Upper lobe of left lung (tissue), 6 donors: ENCODE results near the gene ZNF778. TPM values are rescaled to one million over a fixed set of nuclear protein-coding genes. Genes with fewer than 3 reads are reported as not detected.

Experiments used
- ATAC-seq, 2 donors: fragments of 200-7000 bp; cut with Tn5 transposase; one replicate each; pipeline ENCODE4 v1.9.1; 2022; ENCODE audit warnings: mild to moderate bottlenecking in 2 of 2, moderate library complexity in 2 of 2; ENCODE audit not compliant: low FRiP score in 2 of 2
- DNase-seq, 2 donors: peaks; one replicate each; pipeline ENCODE4 v3.0.0-alpha.2; 2019 to 2020
- H3K27ac ChIP-seq, 4 donors: fragments of 200-600 bp; sonication (generic); one replicate each; pipeline ENCODE4 v1.5.1; 2016 to 2019
- H3K27me3 ChIP-seq, 4 donors: fragments of 200-600 bp; sonication (generic); one replicate each; pipeline ENCODE4 v1.5.1; 2017 to 2019
- H3K36me3 ChIP-seq, 4 donors: fragments of 200-600 bp; sonication (generic); one replicate each; pipeline ENCODE4 v1.5.1; 2016 to 2019
- H3K4me1 ChIP-seq, 4 donors: fragments of 200-600 bp; sonication (generic); one replicate each; pipeline ENCODE4 v1.5.1; 2018 to 2019
- H3K4me3 ChIP-seq, 4 donors: fragments of 200-600 bp; sonication (generic); one replicate each; pipeline ENCODE4 v1.5.1; 2017 to 2019; ENCODE audit warnings: mild to moderate bottlenecking in 2 of 4, moderate library complexity in 1 of 4
- H3K9me3 ChIP-seq, 4 donors: fragments of 200-600 bp; sonication (generic); one replicate each; pipeline ENCODE4 v1.5.1; 2018 to 2019
- CTCF ChIP-seq, 6 experiments: fragments of 450-650 bp in 4 of 6; fragments of 200-600 bp in 2 of 6; sonication (generic) in 2 of 6; IDR thresholded peaks; one replicate each; pipeline ENCODE4 v1.5.1; 2016 to 2019; ENCODE audit warnings: antibody characterized with exemption in 6 of 6
- EP300 ChIP-seq, 4 donors: sonication (generic); formaldehyde crosslinking; IDR thresholded peaks; one replicate each; pipeline ENCODE4 v1.5.1; 2017; ENCODE audit warnings: antibody characterized with exemption in 4 of 4, control low read depth in 2 of 4
- POLR2A ChIP-seq, 4 donors: fragments of 450-650 bp; IDR thresholded peaks; one replicate each; pipeline ENCODE4 v1.5.1; 2016 to 2017; ENCODE audit warnings: antibody characterized with exemption in 4 of 4, mild to moderate bottlenecking in 2 of 4
- POLR2AphosphoS5 ChIP-seq, 2 donors: sonication (generic); formaldehyde crosslinking; IDR thresholded peaks; one replicate each; pipeline ENCODE4 v1.5.1; 2017; ENCODE audit warnings: antibody characterized with exemption in 2 of 2
- WGBS, 2 donors: methylation state at CpG; one replicate each; pipeline ENCODE4 v1.1.5; 2017 to 2018; 5-methylcytosine and 5-hydroxymethylcytosine counted together
- total RNA-seq, 6 donors: library from RNA; depleted of rRNA in 4 of 6; stranded (reverse); fragments of >200 nt in 4 of 6; gene quantifications; one replicate each; pipeline versions ENCODE4 v1.1.0 to v1.2.1, GENCODE V29; 2016 to 2021
- donor health status: DM: no; HTN: no; CAD: no; lungs with moderate emphysema.
- donor health status: DM: no; HTN: yes; CAD: no; lungs with severe emphysema.

Gene ZNF778
- total RNA-seq, 6 donors from 2014 or later, result 12.3 to 50.1 (median 17.7) TPM

GRCh38 chr16:89283449-89283848 is 65.9 kb downstream of the ZNF778 start:
- DNase-seq (no peak), ATAC-seq (no peak)
- TF ChIP-seq POLR2AphosphoS5 (IDR thresholded peaks at IDR 0.05) (no peak), POLR2A (IDR thresholded peaks at IDR 0.05) (no peak), EP300 (IDR thresholded peaks at IDR 0.05) (no peak), CTCF (IDR thresholded peaks at IDR 0.05) (no peak)
- Histone ChIP-seq H3K9me3 (no peaks in the 10 kb centered on the region), H3K27ac (no peak overlapping the region), H3K4me3 (no peak overlapping the region), H3K36me3 (peaks cover 34 to 95% (median 80%) of the 10 kb centered on the region in 4 donors), H3K4me1 (no peaks in the 10 kb centered on the region), H3K27me3 (no peaks in the 10 kb centered on the region)
- WGBS, 2 donors, result 86 to 89% methylated on average over 20 of the region's 20 CpGs

GRCh38 chr16:89285381-89285780 is 67.9 kb downstream of the ZNF778 start:
- Histone ChIP-seq H3K4me1 (peaks cover 0 to 7% (median 0%) of the 10 kb centered on the region in 4 donors), H3K27me3 (no peaks in the 10 kb centered on the region), H3K27ac (no peak overlapping the region), H3K4me3 (no peak overlapping the region), H3K36me3 (peaks cover 36 to 91% (median 73%) of the 10 kb centered on the region in 4 donors), H3K9me3 (no peaks in the 10 kb centered on the region)
- ATAC-seq (no peak), DNase-seq (no peak)
- TF ChIP-seq POLR2AphosphoS5 (IDR thresholded peaks at IDR 0.05), result no peak
- no peak for TF ChIP-seq CTCF (IDR thresholded peaks at IDR 0.05)
- no peak for TF ChIP-seq EP300 (IDR thresholded peaks at IDR 0.05)
- no peak for TF ChIP-seq POLR2A (IDR thresholded peaks at IDR 0.05)
- 95 to 96% methylated on average over 17 of the region's 17 CpGs for WGBS, 2 donors

GRCh38 chr16:89286096-89286495 is 68.6 kb downstream of the ZNF778 start:
- DNase-seq, result no peak

More at GRCh38 chr16:89286096-89286495, 68.6 kb downstream of the ZNF778 start:
- H3K4me1 ChIP-seq, result peaks cover 0 to 7% (median 0%) of the 10 kb centered on the region in 4 donors
- H3K27me3 ChIP-seq, result no peaks in the 10 kb centered on the region
- WGBS, 2 donors, result 87 to 93% methylated on average over 24 to 25 of the region's 25 CpGs
- no peak overlapping the region for H3K4me3 ChIP-seq
- ATAC-seq, result no peak
- peaks cover 36 to 91% (median 71%) of the 10 kb centered on the region in 4 donors for H3K36me3 ChIP-seq
- no peak for TF ChIP-seq CTCF (IDR thresholded peaks at IDR 0.05)
- TF ChIP-seq POLR2A (IDR thresholded peaks at IDR 0.05), result no peak
- no peak for TF ChIP-seq POLR2AphosphoS5 (IDR thresholded peaks at IDR 0.05)
- TF ChIP-seq EP300 (IDR thresholded peaks at IDR 0.05), result no peak
- no peaks in the 10 kb centered on the region for H3K9me3 ChIP-seq
- H3K27ac ChIP-seq, result no peak overlapping the region

Other genes starting within 250 kb of the ZNF778 start
- gene CBFA2T3, start 240.5 kb upstream of the ZNF778 start, total RNA-seq, result 10 to 100 TPM in 4 of 6 donors, 1 to 10 TPM in 2; 2.7 to 33.5 (median 15.2) TPM
- 10 to 100 TPM; 30.2 to 97.4 (median 35.3) TPM for gene ACSF3, start 123.9 kb upstream of the ZNF778 start, total RNA-seq
- gene CDH15, start 46.0 kb upstream of the ZNF778 start, total RNA-seq, result 1 to 10 TPM in 3 of 6 donors, under 1 TPM in 3; 0.39 to 4.2 (median 1.2) TPM
- gene SLC22A31, start 17.2 kb upstream of the ZNF778 start, total RNA-seq, result 100 to 1,000 TPM in 4 of 6 donors, 10 to 100 TPM in 2; 71.0 to 320 (median 174) TPM